HUES64 (cell line): ENCODE data around the gene THSD7A.
"Not testable (repeated sequence)": the region's sequence is repeated elsewhere in the genome, so short reads cannot be mapped to it uniquely, and the experiment has no call there.

ENCODE experiments used
- H3K27ac ChIP-seq: 2 replicates; pipeline ENCODE4 v1.7.0; 2013; ENCODE audit warnings: low read depth, low read length, inconsistent platforms
- H3K27me3 ChIP-seq: 2 replicates; pipeline ENCODE4 v1.6.1; 2013; ENCODE audit warnings: mild to moderate bottlenecking, low read length; ENCODE audit not compliant: insufficient read depth
- H3K36me3 ChIP-seq: 2 replicates; pipeline ENCODE4 v1.6.1; 2013; ENCODE audit warnings: mild to moderate bottlenecking, low read length; ENCODE audit not compliant: insufficient read depth
- H3K4me1 ChIP-seq: 2 replicates; pipeline ENCODE4 v1.6.1; 2013; ENCODE audit warnings: mild to moderate bottlenecking, low read length, moderate library complexity; ENCODE audit not compliant: insufficient read depth
- H3K4me3 ChIP-seq: 2 replicates; pipeline ENCODE4 v1.5.1; 2013; ENCODE audit warnings: mild to moderate bottlenecking, low read length, moderate library complexity
- H3K9ac ChIP-seq: 2 replicates; pipeline ENCODE4 v1.6.1; 2013; ENCODE audit warnings: mild to moderate bottlenecking, low read depth, low read length
- H3K9me3 ChIP-seq: 2 replicates; pipeline ENCODE4 v1.6.1; 2013; ENCODE audit warnings: low read depth, low read length; ENCODE audit not compliant: insufficient read depth
- WGBS: fragments of 150-250, 120-280 bp; methylation state at CpG from one replicate; pipeline ENCODE4 v1.1.7; 2013; ENCODE audit warnings: missing lambda C conversion rate; 5-methylcytosine and 5-hydroxymethylcytosine counted together

THSD7A gene

DNA sequence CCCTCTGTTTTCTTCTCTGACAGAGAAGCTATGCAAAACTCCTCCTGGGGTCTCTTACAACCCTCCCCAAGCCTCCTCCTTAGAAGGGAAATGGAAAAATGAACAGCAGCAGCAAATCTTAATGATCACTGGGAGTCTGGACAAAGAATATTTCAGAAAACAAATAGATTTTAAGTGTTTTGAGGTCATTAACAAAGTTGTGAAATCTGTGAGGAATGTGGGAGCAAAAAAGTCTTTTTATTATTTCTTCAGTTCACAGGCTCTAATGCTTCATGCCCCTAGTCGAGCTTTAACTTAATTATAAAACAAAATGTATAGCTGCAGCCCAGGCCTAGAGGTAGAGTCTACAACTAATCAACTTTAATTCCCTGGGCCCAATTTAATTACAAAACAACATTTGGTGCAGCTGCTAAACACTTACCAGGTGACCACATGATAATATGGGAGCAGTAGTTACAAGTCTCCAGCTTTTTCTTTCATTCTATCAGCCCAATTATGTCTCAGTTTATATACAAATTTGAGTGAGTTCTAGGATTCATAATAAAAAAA lies 293.2 kb downstream of the THSD7A start:
- peaks cover 15% of the 10 kb centered on the region for H3K4me1 ChIP-seq
- H3K27me3 ChIP-seq, result no peaks in the 10 kb centered on the region
- H3K9ac ChIP-seq, result no peak overlapping the region
- 89% methylated on average over 1 of the region's 1 CpG for WGBS
- H3K9me3 ChIP-seq, result no peaks in the 10 kb centered on the region
- no peaks in the 10 kb centered on the region for H3K36me3 ChIP-seq
- no peak overlapping the region for H3K27ac ChIP-seq
- H3K4me3 ChIP-seq, result no peak overlapping the region

- H3K9ac ChIP-seq, result no peak overlapping the region
- no peak overlapping the region for H3K27ac ChIP-seq
- WGBS, result 94% methylated on average over 3 of the region's 3 CpGs
- H3K9me3 ChIP-seq, result no peaks in the 10 kb centered on the region
- peaks cover 10% of the 10 kb centered on the region for H3K4me1 ChIP-seq
- no peaks in the 10 kb centered on the region for H3K36me3 ChIP-seq
- H3K4me3 ChIP-seq, result no peak overlapping the region
- H3K27me3 ChIP-seq, result no peaks in the 10 kb centered on the region
Observed at GRCh38 chr7:11533229-11533820, 298.7 kb downstream of the THSD7A start.

DNA sequence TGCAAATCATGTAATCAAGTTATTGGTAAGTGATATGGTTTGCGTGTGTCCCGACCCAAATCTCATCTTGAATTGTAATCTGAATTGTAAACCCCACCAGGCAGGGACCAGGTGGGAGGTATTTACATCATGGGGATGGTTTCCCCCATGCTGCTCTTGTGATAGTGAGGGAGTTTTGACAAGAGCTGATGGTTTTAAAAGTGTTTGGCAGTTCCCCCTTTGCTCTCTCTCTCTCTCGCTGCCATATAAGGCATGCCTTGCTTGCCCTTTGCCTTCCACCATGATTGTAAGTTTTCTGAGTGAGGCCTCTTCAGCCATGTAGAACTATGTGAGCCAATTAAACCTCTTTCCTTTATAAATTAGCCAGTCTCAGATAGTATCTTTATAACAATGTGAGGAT lies 302.6 kb downstream of the THSD7A start:
- H3K27ac ChIP-seq, result no peak overlapping the region
- no peak overlapping the region for H3K9ac ChIP-seq
- H3K9me3 ChIP-seq, result 0 out of 2 replicates have a peak, but pooled peaks cover 4% of the 10 kb centered on the region
- H3K27me3 ChIP-seq, result no peaks in the 10 kb centered on the region
- H3K36me3 ChIP-seq, result no peaks in the 10 kb centered on the region
- H3K4me3 ChIP-seq, result no peak overlapping the region
- peaks cover 16% of the 10 kb centered on the region for H3K4me1 ChIP-seq
- 57% methylated on average over 3 of the region's 3 CpGs for WGBS

DNA sequence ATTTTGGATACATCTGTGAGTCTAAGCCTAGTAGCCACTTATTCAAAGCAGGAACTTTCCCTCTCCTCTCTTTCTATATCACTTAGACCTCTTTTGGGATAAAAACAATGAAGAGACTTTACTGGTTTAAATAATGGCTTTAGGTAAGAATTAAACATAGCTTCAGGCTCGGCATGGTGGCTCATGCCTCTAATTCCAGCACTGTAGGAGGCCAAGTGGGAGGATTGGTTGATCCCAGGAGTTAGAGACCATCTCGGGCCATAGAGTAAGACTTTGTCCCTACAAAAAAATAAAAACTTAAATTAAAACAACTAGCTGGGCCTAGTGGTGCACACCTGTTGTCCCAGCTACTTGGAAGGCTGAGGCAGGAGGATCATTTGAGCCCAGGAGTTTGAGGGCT lies 304.3 kb downstream of the THSD7A start:
- H3K4me3 ChIP-seq, result no peak overlapping the region
- 0 out of 2 replicates have a peak, but pooled peaks cover 4% of the 10 kb centered on the region for H3K9me3 ChIP-seq
- H3K36me3 ChIP-seq, result no peaks in the 10 kb centered on the region
- H3K27me3 ChIP-seq, result no peaks in the 10 kb centered on the region
- H3K9ac ChIP-seq, result no peak overlapping the region
- H3K4me1 ChIP-seq, result peaks cover 16% of the 10 kb centered on the region
- no peak overlapping the region for H3K27ac ChIP-seq
- 63% methylated on average over 1 of the region's 2 CpGs for WGBS

GRCh38 chr7:11524476-11525397 lies 307.3 kb downstream of the THSD7A start:
- Histone ChIP-seq H3K9me3 (0 out of 2 replicates have a peak, but pooled peaks cover 4% of the 10 kb centered on the region), H3K36me3 (no peaks in the 10 kb centered on the region), H3K27me3 (no peaks in the 10 kb centered on the region), H3K27ac (no peak overlapping the region), H3K9ac (no peak overlapping the region), H3K4me1 (peaks cover 18% of the 10 kb centered on the region), H3K4me3 (no peak overlapping the region)
- WGBS, result 94% methylated on average over 5 of the region's 5 CpGs

DNA sequence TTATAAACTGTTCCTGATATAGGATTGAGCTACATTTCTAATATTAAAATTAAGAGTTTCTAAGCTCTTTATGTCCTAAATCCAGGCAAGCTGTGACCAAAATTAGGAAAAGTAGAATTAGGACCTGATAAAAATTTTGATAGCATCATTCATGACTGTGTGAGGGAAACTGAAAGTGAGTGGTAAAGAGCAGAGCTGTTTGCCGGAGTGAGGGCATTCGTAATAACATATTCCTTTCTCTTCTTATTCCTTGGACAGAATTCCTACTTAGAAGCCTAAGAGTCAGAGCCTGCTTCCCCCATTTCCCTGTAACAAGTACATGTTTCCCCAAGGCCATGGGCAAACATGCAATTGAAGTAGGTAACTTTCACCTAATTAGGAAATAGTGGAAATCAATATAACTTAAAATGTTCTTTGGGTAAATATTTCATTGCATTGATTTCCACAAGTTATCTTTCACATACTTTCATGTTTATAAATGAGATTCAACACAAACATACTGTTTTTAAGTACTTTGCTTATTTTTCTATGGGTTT lies 310.0 kb downstream of the THSD7A start:
- H3K27me3 ChIP-seq, H3K9ac ChIP-seq, H3K27ac ChIP-seq, H3K4me3 ChIP-seq, H3K9me3 ChIP-seq, H3K36me3 ChIP-seq: not testable (repeated sequence)
- H3K4me1 ChIP-seq, result peaks cover 24% of the 10 kb centered on the region
- no CpG with 5 or more reads among the region's 2 CpGs for WGBS

- Histone ChIP-seq H3K27ac (no peak overlapping the region), H3K36me3 (no peaks in the 10 kb centered on the region), H3K4me1 (peaks cover 24% of the 10 kb centered on the region), H3K9ac (no peak overlapping the region), H3K4me3 (no peak overlapping the region), H3K9me3 (no peaks in the 10 kb centered on the region), H3K27me3 (no peaks in the 10 kb centered on the region)
- 24% methylated on average over 1 of the region's 1 CpG for WGBS
Observed at GRCh38 chr7:11517853-11518252, 314.1 kb downstream of the THSD7A start.

- H3K27me3 ChIP-seq, result no peaks in the 10 kb centered on the region
- H3K36me3 ChIP-seq, result no peaks in the 10 kb centered on the region
- 97% methylated on average over 3 of the region's 3 CpGs for WGBS
- peaks cover 24% of the 10 kb centered on the region for H3K4me1 ChIP-seq
- no peaks in the 10 kb centered on the region for H3K9me3 ChIP-seq
- H3K27ac ChIP-seq, result no peak overlapping the region
- H3K9ac ChIP-seq, result no peak overlapping the region
- no peak overlapping the region for H3K4me3 ChIP-seq
Observed at GRCh38 chr7:11516328-11516727, 315.7 kb downstream of the THSD7A start.

DNA sequence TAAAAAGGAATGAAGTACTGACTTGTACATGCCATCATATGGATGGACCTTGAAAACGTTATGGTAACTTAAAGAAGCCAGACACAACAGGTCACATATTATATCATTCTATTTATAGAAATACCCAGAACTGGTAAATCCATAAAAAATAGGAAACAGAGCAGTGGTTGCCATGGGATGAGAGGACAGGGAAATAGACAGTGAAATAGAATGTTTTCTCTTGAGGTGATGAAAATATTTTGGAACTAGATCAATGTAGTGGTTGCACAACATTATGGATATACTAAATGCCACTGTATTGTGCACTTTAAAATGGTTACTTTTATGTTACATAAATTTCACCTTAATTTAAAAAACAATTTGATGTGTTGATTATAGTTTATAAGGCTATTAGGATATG lies 318.5 kb downstream of the THSD7A start:
- no peaks in the 10 kb centered on the region for H3K36me3 ChIP-seq
- H3K4me3 ChIP-seq, result no peak overlapping the region
- no peak overlapping the region for H3K9ac ChIP-seq
- H3K27me3 ChIP-seq, result no peaks in the 10 kb centered on the region
- H3K4me1 ChIP-seq, result peaks cover 17% of the 10 kb centered on the region
- H3K9me3 ChIP-seq, result no peaks in the 10 kb centered on the region
- 80% methylated on average over 1 of the region's 1 CpG for WGBS
- no peak overlapping the region for H3K27ac ChIP-seq

DNA sequence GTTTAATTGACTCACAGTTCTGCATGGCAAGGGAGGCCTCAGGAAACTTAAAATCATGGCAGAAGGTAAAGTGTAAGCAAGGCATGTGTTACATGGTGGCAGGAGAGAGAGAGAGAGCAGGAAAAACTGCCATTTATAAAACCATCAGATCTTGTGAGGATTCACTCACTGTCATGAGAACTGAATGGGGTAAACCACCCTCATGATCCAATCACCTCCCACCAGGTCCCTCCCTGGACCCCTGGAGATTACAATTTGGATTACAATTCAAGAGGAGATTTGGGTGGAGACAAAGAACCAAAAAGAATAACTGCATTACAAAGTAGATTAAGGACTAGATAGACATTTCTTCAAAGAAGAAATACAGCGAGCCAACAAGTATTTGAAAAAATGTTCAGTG lies 324.1 kb downstream of the THSD7A start:
- Histone ChIP-seq H3K4me3 (no peak overlapping the region), H3K9me3 (peaks cover 4% of the 10 kb centered on the region; the same call in 1 of the 2 replicates), H3K27ac (peak overlapping the region; percentile 39; the same call in 1 of the 2 replicates), H3K36me3 (no peaks in the 10 kb centered on the region), H3K27me3 (no peaks in the 10 kb centered on the region), H3K9ac (no peak overlapping the region), H3K4me1 (peaks cover 41% of the 10 kb centered on the region)
- 29% methylated on average over 1 of the region's 1 CpG for WGBS

GRCh38 chr7:11506417-11506816 lies 325.6 kb downstream of the THSD7A start:
- Histone ChIP-seq H3K36me3 (no peaks in the 10 kb centered on the region), H3K9ac (no peak overlapping the region), H3K4me1 (peaks cover 41% of the 10 kb centered on the region), H3K27me3 (no peaks in the 10 kb centered on the region), H3K27ac (no peak overlapping the region), H3K9me3 (peaks cover 13% of the 10 kb centered on the region), H3K4me3 (no peak overlapping the region)
